LNCaP clone FGC (cell line): ENCODE results near the gene NFKBIA.

Experiments used
- DNase-seq: peaks from one replicate; pipeline ENCODE4 v3.0.0-alpha.2; 2011; ENCODE audit warnings: low read depth
- H3K4me3 ChIP-seq: 2 replicates; pipeline ENCODE4 v1.5.1; 2011; ENCODE audit warnings: mild to moderate bottlenecking, low read depth, low read length, control low read depth
- CTCF ChIP-seq: IDR thresholded peaks from 2 replicates; pipeline ENCODE4 v1.5.1; 2012; ENCODE audit warnings: mild to moderate bottlenecking; ENCODE audit not compliant: control insufficient read depth, insufficient read depth; ENCODE audit errors: extremely low read depth

Gene NFKBIA

GRCh38 chr14:35409595-35409994 is 5.0 kb upstream of the NFKBIA start:
- no peak overlapping the region for H3K4me3 ChIP-seq
- TF ChIP-seq CTCF, result no peak
- no peak for DNase-seq

- no peak for DNase-seq
- TF ChIP-seq CTCF, result no peak
- H3K4me3 ChIP-seq, result no peak overlapping the region
These were observed 3.5 kb upstream of the NFKBIA start for GRCh38 chr14:35408026-35408425.

GRCh38 chr14:35407306-35407630 is 2.7 kb upstream of the NFKBIA start:
- TF ChIP-seq CTCF, result no peak
- H3K4me3 ChIP-seq, result no peak overlapping the region
- DNase-seq, result no peak

- no peak for DNase-seq
- TF ChIP-seq CTCF, result peak; percentile 85
- no peak overlapping the region for H3K4me3 ChIP-seq
These were observed 2.2 kb upstream of the NFKBIA start for GRCh38 chr14:35406506-35407305.

GRCh38 chr14:35406090-35406489 is 1.5 kb upstream of the NFKBIA start:
- no peak for TF ChIP-seq CTCF
- no peak overlapping the region for H3K4me3 ChIP-seq
- DNase-seq, result no peak

- DNase-seq, result no peak
- H3K4me3 ChIP-seq, result peak overlapping the region; percentile 74
- no peak for TF ChIP-seq CTCF
These were observed 901 bp upstream of the NFKBIA start for GRCh38 chr14:35405304-35405996.
